Endothelial cell of umbilical vein (primary cell): ENCODE results near the gene CDX1.

Source experiments
- CTCF ChIP-seq, 2 donors: IDR thresholded peaks; 1 replicate in 1 of 2; 2 replicates in 1 of 2; pipeline ENCODE4 v1.5.1; 2011; ENCODE audit warnings: low read length in 2 of 2, mild to moderate bottlenecking in 2 of 2, moderate library complexity in 2 of 2, control low read depth in 1 of 2, inconsistent platforms in 1 of 2, low read depth in 1 of 2; ENCODE audit not compliant: insufficient read depth in 1 of 2; ENCODE audit errors: extremely low read depth in 1 of 2
- MYC ChIP-seq: IDR thresholded peaks from one replicate; pipeline ENCODE4 v1.6.1; 2011; ENCODE audit warnings: mild to moderate bottlenecking, low read depth, low read length
- POLR2AphosphoS5 ChIP-seq: IDR thresholded peaks from 2 replicates; pipeline ENCODE4 v1.6.1; 2012; ENCODE audit warnings: low read depth, mild to moderate bottlenecking, control low read depth, low read length, moderate library complexity; ENCODE audit not compliant: insufficient read depth

- peak; percentile 89 to 93 for TF ChIP-seq CTCF (IDR thresholded peaks at IDR 0.05; ENCODE audit: extremely low read depth in 1 of 2, insufficient read depth in 1 of 2, low read depth in 1 of 2, low read length in 2 of 2)
- TF ChIP-seq MYC = no peak
- no peak for TF ChIP-seq POLR2AphosphoS5
These were observed 36.6 kb upstream of the CDX1 start for GRCh38 chr5:150129813-150130492.
